OCI-LY7 (cell line): ENCODE data around the gene ZNF780B.

Experiments used
- EZH2phosphoT487 ChIP-seq: fragments of 200-600 bp; sonication (generic); IDR thresholded peaks from 2 replicates; pipeline ENCODE4 v1.6.1; 2018; ENCODE audit warnings: low read depth, borderline replicate concordance, mild to moderate bottlenecking, mixed run types, antibody characterized with exemption, low read length, moderate library complexity, mixed read lengths
- TF ChIP-seq, protein P1 (sequence below): fragments of 200-600 bp; sonication (generic); conservative IDR thresholded peaks from 2 replicates; pipeline ENCODE4 v1.5.1; 2014; ENCODE audit warnings: mild to moderate bottlenecking, antibody characterized with exemption, low read length, moderate library complexity, mixed read lengths

DNA sequence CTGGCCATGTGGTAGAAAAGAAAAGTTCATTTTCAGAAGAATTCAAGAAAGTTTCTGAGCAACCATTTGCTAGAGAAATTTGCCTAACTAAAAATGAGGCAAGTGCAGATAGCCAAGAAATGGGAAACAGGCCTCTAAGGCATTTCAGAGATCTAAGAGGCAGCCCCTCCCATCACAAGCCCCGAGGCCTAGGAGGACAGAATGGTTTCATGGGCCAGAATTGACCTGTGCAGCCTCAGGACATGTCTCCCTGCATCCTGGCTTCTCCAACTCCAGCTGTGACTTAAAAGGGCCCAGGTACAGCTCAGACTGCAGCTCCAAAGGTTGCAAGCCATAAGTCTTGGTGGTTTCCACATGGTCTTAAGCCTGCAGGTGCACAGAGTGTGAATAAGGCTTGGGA, 62.4 kb downstream of the ZNF780B start:
- TF ChIP-seq, protein P1, sequence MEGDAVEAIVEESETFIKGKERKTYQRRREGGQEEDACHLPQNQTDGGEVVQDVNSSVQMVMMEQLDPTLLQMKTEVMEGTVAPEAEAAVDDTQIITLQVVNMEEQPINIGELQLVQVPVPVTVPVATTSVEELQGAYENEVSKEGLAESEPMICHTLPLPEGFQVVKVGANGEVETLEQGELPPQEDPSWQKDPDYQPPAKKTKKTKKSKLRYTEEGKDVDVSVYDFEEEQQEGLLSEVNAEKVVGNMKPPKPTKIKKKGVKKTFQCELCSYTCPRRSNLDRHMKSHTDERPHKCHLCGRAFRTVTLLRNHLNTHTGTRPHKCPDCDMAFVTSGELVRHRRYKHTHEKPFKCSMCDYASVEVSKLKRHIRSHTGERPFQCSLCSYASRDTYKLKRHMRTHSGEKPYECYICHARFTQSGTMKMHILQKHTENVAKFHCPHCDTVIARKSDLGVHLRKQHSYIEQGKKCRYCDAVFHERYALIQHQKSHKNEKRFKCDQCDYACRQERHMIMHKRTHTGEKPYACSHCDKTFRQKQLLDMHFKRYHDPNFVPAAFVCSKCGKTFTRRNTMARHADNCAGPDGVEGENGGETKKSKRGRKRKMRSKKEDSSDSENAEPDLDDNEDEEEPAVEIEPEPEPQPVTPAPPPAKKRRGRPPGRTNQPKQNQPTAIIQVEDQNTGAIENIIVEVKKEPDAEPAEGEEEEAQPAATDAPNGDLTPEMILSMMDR: no peak
- TF ChIP-seq EZH2phosphoT487: no peak
